Loucy (cell line): ENCODE results near the gene TRIO.

Experiments used
- H2AFZ ChIP-seq: fragments of 200-600 bp; sonication (generic); 2 replicates; pipeline ENCODE4 v1.6.0; 2016; ENCODE audit warnings: antibody characterized with exemption, mild to moderate bottlenecking, low read length, moderate library complexity
- H3F3A ChIP-seq: fragments of 200-600 bp; 2 replicates; pipeline ENCODE4 v1.6.0; 2016; ENCODE audit warnings: antibody characterized with exemption, low read depth, mild to moderate bottlenecking
- H3K27me3 ChIP-seq: fragments of 200-600 bp; sonication (generic); 2 replicates; pipeline ENCODE4 v1.6.1; 2014; ENCODE audit warnings: low read length, mild to moderate bottlenecking; ENCODE audit not compliant: insufficient read depth, poor library complexity, severe bottlenecking
- H3K36me3 ChIP-seq: fragments of 200-600 bp; sonication (generic); 2 replicates; pipeline ENCODE4 v1.6.1; 2016; ENCODE audit warnings: low read length; ENCODE audit not compliant: insufficient read depth
- H3K4me1 ChIP-seq: fragments of 200-600 bp; sonication (generic); 2 replicates; pipeline ENCODE4 v1.5.1; 2014; ENCODE audit warnings: low read length, mild to moderate bottlenecking; ENCODE audit not compliant: insufficient read depth, poor library complexity, severe bottlenecking
- H3K4me2 ChIP-seq: fragments of 200-600 bp; sonication (generic); 2 replicates; pipeline ENCODE4 v1.6.0; 2014; ENCODE audit warnings: antibody characterized with exemption, low read length, low read depth, mild to moderate bottlenecking; ENCODE audit not compliant: poor library complexity, severe bottlenecking
- H3K4me3 ChIP-seq: fragments of 200-600 bp; sonication (generic); 2 replicates; pipeline ENCODE4 v1.5.1; 2014; ENCODE audit warnings: low read length, mild to moderate bottlenecking, mixed read lengths; ENCODE audit not compliant: poor library complexity, severe bottlenecking
- H3K79me2 ChIP-seq: fragments of 200-600 bp; sonication (generic); 2 replicates; pipeline ENCODE4 v1.6.1; 2014; ENCODE audit warnings: low read length; ENCODE audit not compliant: insufficient read depth
- H3K9ac ChIP-seq: fragments of 200-600 bp; sonication (generic); 2 replicates; pipeline ENCODE4 v1.6.0; 2014; ENCODE audit warnings: mild to moderate bottlenecking, low read depth, low read length, moderate library complexity; ENCODE audit not compliant: poor library complexity, severe bottlenecking
- H3K9me2 ChIP-seq: fragments of 200-600 bp; sonication (generic); replicated peaks from 2 replicates; pipeline ENCODE4 v1.6.1; 2016; ENCODE audit warnings: low read depth, low read length, mixed read lengths
- H3K9me3 ChIP-seq: fragments of 200-600 bp; sonication (generic); 2 replicates; pipeline ENCODE4 v1.6.1; 2014; ENCODE audit warnings: mild to moderate bottlenecking, antibody characterized with exemption, low read length, low read depth; ENCODE audit not compliant: insufficient read depth
- H4K20me1 ChIP-seq: fragments of 200-600 bp; sonication (generic); 2 replicates; pipeline ENCODE4 v1.6.0; 2014; ENCODE audit warnings: antibody characterized with exemption, low read length, mild to moderate bottlenecking; ENCODE audit not compliant: insufficient read depth, poor library complexity, severe bottlenecking
- CTCF ChIP-seq: fragments of 200-600 bp; sonication (generic); conservative IDR thresholded peaks from 2 replicates; pipeline ENCODE4 v1.5.1; 2014; ENCODE audit warnings: mild to moderate bottlenecking, antibody characterized with exemption, low read length
- EZH2phosphoT487 ChIP-seq: fragments of 200-600 bp; IDR thresholded peaks from 2 replicates; pipeline ENCODE4 v1.6.1; 2018; ENCODE audit warnings: antibody characterized with exemption, mild to moderate bottlenecking, moderate library complexity, borderline replicate concordance

The TRIO gene

GRCh38 chr5:14366763-14367162 is 223.6 kb downstream of the TRIO start:
- Histone ChIP-seq H4K20me1 (no peaks in the 10 kb centered on the region), H3K4me1 (peaks cover 9% of the 10 kb centered on the region), H3F3A (no peaks in the 10 kb centered on the region), H3K9ac (no peak overlapping the region), H3K79me2 (no peaks in the 10 kb centered on the region), H3K27me3 (no peaks in the 10 kb centered on the region), H3K4me3 (no peak overlapping the region), H3K9me2 (no peaks in the 10 kb centered on the region), H3K4me2 (no peak overlapping the region), H3K9me3 (no peaks in the 10 kb centered on the region), H2AFZ (no peak overlapping the region), H3K36me3 (peaks cover 82% of the 10 kb centered on the region; the same call in 1 of the 2 replicates)
- no peak for TF ChIP-seq CTCF
- no peak for TF ChIP-seq EZH2phosphoT487

GRCh38 chr5:14367364-14367763 is 224.2 kb downstream of the TRIO start:
- peaks cover 83% of the 10 kb centered on the region; the same call in 1 of the 2 replicates for H3K36me3 ChIP-seq

GRCh38 chr5:14369780-14370179 is 226.6 kb downstream of the TRIO start:
- Histone ChIP-seq H3K36me3 (peaks cover 81% of the 10 kb centered on the region; the same call in 1 of the 2 replicates), H3K79me2 (no peaks in the 10 kb centered on the region), H2AFZ (no peak overlapping the region), H3K9ac (no peak overlapping the region), H3K27me3 (no peaks in the 10 kb centered on the region), H3K4me3 (no peak overlapping the region), H3K9me3 (no peaks in the 10 kb centered on the region), H3K9me2 (no peaks in the 10 kb centered on the region), H3K4me1 (peaks cover 9% of the 10 kb centered on the region), H4K20me1 (no peaks in the 10 kb centered on the region), H3F3A (no peaks in the 10 kb centered on the region), H3K4me2 (no peak overlapping the region)
- TF ChIP-seq EZH2phosphoT487 (no peak), CTCF (no peak)

More at GRCh38 chr5:14367364-14367763, 224.2 kb downstream of the TRIO start:
- no peak overlapping the region for H3K9ac ChIP-seq
- H4K20me1 ChIP-seq: no peaks in the 10 kb centered on the region
- peaks cover 9% of the 10 kb centered on the region for H3K4me1 ChIP-seq
- no peak overlapping the region for H3K4me2 ChIP-seq
- H3K4me3 ChIP-seq: no peak overlapping the region
- no peaks in the 10 kb centered on the region for H3K9me2 ChIP-seq
- no peaks in the 10 kb centered on the region for H3K27me3 ChIP-seq
- TF ChIP-seq CTCF: no peak
- no peak for TF ChIP-seq EZH2phosphoT487
- no peaks in the 10 kb centered on the region for H3F3A ChIP-seq
- H3K9me3 ChIP-seq: no peaks in the 10 kb centered on the region
- H3K79me2 ChIP-seq: no peaks in the 10 kb centered on the region
- H2AFZ ChIP-seq: no peak overlapping the region
